GM12878 (cell line): ENCODE results near the gene MRPL1. TPM values are rescaled to one million over a fixed set of nuclear protein-coding genes. Genes with fewer than 3 reads are reported as not detected.

Experiments
- ATAC-seq: fragments of 200-7000 bp; cut with Tn5 transposase; 3 replicates; pipeline ENCODE4 v1.9.1; 2020; ENCODE audit warnings: mild to moderate bottlenecking, moderate library complexity
- BruUV-seq: library from RNA; stranded (reverse); fragments of 400-500 nt; replicated peaks from 2 replicates; lab custom pipeline; 2021; lab: Mats Ljungman, UMichigan
- CTCF ChIA-PET: fragments of 300-600 bp; sonication (Branson Sonifier 250); formaldehyde crosslinking; extraction: SDS; loops from one replicate; lab custom pipeline; 2021; ENCODE audit warnings: inconsistent platforms; lab: Yijun Ruan, JAX
- POLR2A ChIA-PET: fragments of 350-600 bp; formaldehyde crosslinking; extraction: SDS; loops from one replicate; lab custom pipeline; 2021; ENCODE audit warnings: inconsistent platforms; lab: Charles Lee
- RAD21 ChIA-PET: fragments of 300-600 bp; sonication (Branson Sonifier 250); formaldehyde crosslinking; loops from one replicate; lab custom pipeline; 2023; ENCODE audit warnings: antibody characterized with exemption; ENCODE audit not compliant: unreplicated experiment; lab: Charles Lee
- SMC1A ChIA-PET: fragments of 300-600 bp; sonication (Branson Sonifier 250); formaldehyde crosslinking; loops from one replicate; lab custom pipeline; 2023; ENCODE audit not compliant: unreplicated experiment, uncharacterized antibody; lab: Charles Lee
- DNase-seq: peaks from one replicate; pipeline ENCODE4 v3.0.0-alpha.2; 2011; ENCODE audit warnings: low read depth, low spot score
- FAIRE-seq: peaks from 3 replicates; lab custom pipeline; 2011; peaks lifted over from hg19 to GRCh38; lab: Jason Lieb, UNC
- H2AFZ ChIP-seq: 2 replicates; pipeline ENCODE4 v1.6.0; 2011; ENCODE audit warnings: low read depth, low read length, control low read depth; ENCODE audit not compliant: control insufficient read depth
- H3K27ac ChIP-seq: 2 replicates; pipeline ENCODE4 v1.5.1; 2011; ENCODE audit warnings: control low read depth; ENCODE audit not compliant: control insufficient read depth, insufficient read depth
- H3K27me3 ChIP-seq, 2 experiments: replicated peaks in 1 of 2; 2 replicates each; pipeline versions ENCODE4 v1.6.0 to v1.6.1; 2011; ENCODE audit warnings: low read length in 1 of 2; ENCODE audit not compliant: control insufficient read depth in 2 of 2, insufficient read depth in 2 of 2
- H3K36me3 ChIP-seq, 2 experiments: 2 replicates each; pipeline ENCODE4 v1.5.1; 2011; ENCODE audit warnings: low read length in 1 of 2; ENCODE audit not compliant: control insufficient read depth in 2 of 2, insufficient read depth in 2 of 2
- H3K4me1 ChIP-seq: 2 replicates; pipeline ENCODE4 v1.6.1; 2011; ENCODE audit warnings: mild to moderate bottlenecking, low read length, moderate library complexity, mixed read lengths; ENCODE audit not compliant: control insufficient read depth, insufficient read depth
- H3K4me2 ChIP-seq: 2 replicates; pipeline ENCODE4 v1.6.0; 2011; ENCODE audit warnings: control low read depth; ENCODE audit not compliant: control insufficient read depth, insufficient read depth
- H3K4me3 ChIP-seq: fragments of 200-600 bp; sonication (generic); 2 replicates; pipeline ENCODE4 v1.5.1; 2016
- H3K79me2 ChIP-seq: 2 replicates; pipeline ENCODE4 v1.6.0; 2011; ENCODE audit warnings: low read length; ENCODE audit not compliant: control insufficient read depth, insufficient read depth
- H3K9ac ChIP-seq: 2 replicates; pipeline ENCODE4 v1.8.0; 2011; ENCODE audit warnings: low read length, control low read depth, mixed read lengths; ENCODE audit not compliant: control insufficient read depth, insufficient read depth
- H3K9me3 ChIP-seq: replicated peaks from 3 replicates; pipeline ENCODE4 v1.5.1; 2011; ENCODE audit warnings: mild to moderate bottlenecking, low read length; ENCODE audit not compliant: control insufficient read depth, insufficient read depth
- H4K20me1 ChIP-seq: 2 replicates; pipeline ENCODE4 v1.6.0; 2011; ENCODE audit not compliant: control insufficient read depth, insufficient read depth
- BACH1 ChIP-seq: fragments of 450-650 bp; IDR thresholded peaks from 2 replicates; pipeline ENCODE4 v1.6.1; 2017; ENCODE audit warnings: mild to moderate bottlenecking, borderline replicate concordance
- BCL3 ChIP-seq: IDR thresholded peaks from 2 replicates; pipeline ENCODE4 v1.6.1; 2011; ENCODE audit warnings: borderline replicate concordance, low read depth, mild to moderate bottlenecking, moderate library complexity, low read length; ENCODE audit not compliant: insufficient read depth, poor library complexity, severe bottlenecking
- FOXM1 ChIP-seq: IDR thresholded peaks from 2 replicates; pipeline ENCODE4 v1.6.1; 2012; ENCODE audit warnings: low read depth, mild to moderate bottlenecking, inconsistent platforms, low read length, moderate library complexity
- TCF7 ChIP-seq: IDR thresholded peaks from 2 replicates; pipeline ENCODE4 v1.6.1; 2014; ENCODE audit warnings: antibody characterized with exemption, borderline replicate concordance
- ZNF24 ChIP-seq: fragments of 450-650 bp; IDR thresholded peaks from 2 replicates; pipeline ENCODE4 v1.6.1; 2017; ENCODE audit warnings: antibody characterized with exemption, mild to moderate bottlenecking
- ZNF592 ChIP-seq: fragments of 450-650 bp; IDR thresholded peaks from 2 replicates; pipeline ENCODE4 v1.6.1; 2017; ENCODE audit warnings: mild to moderate bottlenecking, moderate library complexity
- WGBS: methylation state at CpG from one replicate; pipeline ENCODE4 v1.1.6; 2016; ENCODE audit warnings: low lambda C conversion rate; ENCODE audit not compliant: insufficient replicate concordance, insufficient coverage; ENCODE audit errors: missing lambda C conversion rate; 5-methylcytosine and 5-hydroxymethylcytosine counted together
- in situ Hi-C: fragments of 300-500 bp; cut with MboI; formaldehyde crosslinking; loops from 9 replicates; pipeline ENCODE4 v1.14.3; 2018; ENCODE audit warnings: mixed read lengths
- intact Hi-C: fragments of 100-400 bp; cut with micrococcal nuclease; formaldehyde crosslinking; loops from one replicate; pipeline ENCODE4 v1.14.2; 2022; ENCODE audit not compliant: unreplicated experiment
- polyA plus RNA-seq, 11 experiments: library from polyadenylated mRNA; depleted of rRNA in 4 of 11; unstranded in 6 of 11; stranded (reverse) in 5 of 11; fragments of >200 nt; fragmentation: Nextera tagmentation in 4 of 11; fragmentation: Illumina TruSeq in 1 of 11; extraction: Ambion mirVana in 4 of 11; extraction: Trizol in 1 of 11; gene quantifications; 1 replicate in 1 of 11; 2 replicates in 10 of 11; pipeline versions ENCODE4 v1.2.1 to v1.2.3, GENCODE V29; 2011 to 2016; ENCODE audit warnings: inconsistent platforms in 2 of 11, missing spikeins in 2 of 11, low read depth in 1 of 11
- total RNA-seq, 4 experiments: library from RNA; depleted of rRNA in 3 of 4; stranded (reverse); fragments of >200 nt in 3 of 4; fragmentation: Illumina TruSeq in 1 of 4; extraction: Trizol in 1 of 4; gene quantifications; 2 replicates each; pipeline versions ENCODE4 v1.2.1 to v1.2.3, GENCODE V29; 2013 to 2021

The MRPL1 gene
- total and polyA plus RNA-seq, 10 of the 15 experiments (the other 5 are each of a cell fraction or from before 2014, with no cell fraction given) = 20.2 to 35.7 (median 28.2) TPM

DNA sequence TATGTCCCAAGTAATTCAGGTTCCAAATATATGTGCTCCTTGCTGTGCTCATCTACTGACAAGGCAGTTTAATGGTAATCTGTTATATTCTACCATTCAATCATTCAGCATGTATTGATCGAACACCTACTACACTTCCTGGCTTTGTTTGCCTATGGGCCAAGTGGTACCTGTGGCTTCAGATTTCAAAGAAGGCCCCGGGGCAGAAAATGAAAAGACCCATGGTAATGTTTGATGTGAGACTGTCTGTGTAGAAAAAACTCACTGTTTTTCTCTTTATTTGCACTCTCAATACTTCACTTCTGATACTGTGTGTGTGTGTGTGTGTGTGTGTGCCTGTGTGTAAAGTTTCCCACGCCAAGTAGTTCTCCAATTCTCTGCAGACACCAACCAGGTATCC, 133.4 kb downstream of the MRPL1 start (continued):
- TF ChIP-seq BACH1 = no peak

DNA sequence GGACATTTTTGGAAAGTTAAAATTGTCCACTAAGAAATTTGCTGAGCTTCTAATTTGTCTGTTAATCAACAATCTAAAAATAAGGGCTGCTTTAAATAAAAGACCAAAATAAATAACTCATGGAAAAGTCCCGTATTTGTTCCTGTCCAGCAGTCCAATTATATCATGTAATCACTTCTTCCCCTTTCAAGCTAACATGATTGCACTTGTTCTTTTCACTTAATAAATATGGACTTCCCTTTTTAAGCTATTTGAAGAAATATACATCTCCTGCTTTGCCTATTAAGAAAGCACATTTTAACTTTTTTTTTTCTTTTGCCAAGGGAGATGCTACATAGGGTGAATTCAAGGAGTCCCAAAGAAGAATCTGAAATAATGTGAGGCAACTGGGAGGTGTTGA, 138.9 kb downstream of the MRPL1 start:
- Histone ChIP-seq H3K4me1 (no peaks in the 10 kb centered on the region), H3K4me3 (no peak overlapping the region), H2AFZ (no peak overlapping the region), H3K4me2 (no peak overlapping the region), H3K27ac (no peak overlapping the region), H3K36me3 (no peaks in the 10 kb centered on the region), H3K9ac (no peak overlapping the region), H3K79me2 (no peaks in the 10 kb centered on the region), H4K20me1 (no peaks in the 10 kb centered on the region), H3K27me3 (peaks cover 0 to under 1% of the 10 kb centered on the region in 2 experiments; a peak in 1 of 4 replicates), H3K9me3 (no peaks in the 10 kb centered on the region)
- no TSS peak for BruUV-seq
- ATAC-seq = no peak
- SMC1A ChIA-PET = interaction anchor here (0.8 to 1.4 kb wide), 4 partner anchors 9 to 599 kb away, joined by 3 read pairs; no protein-coding TSS in a partner anchor
- TF ChIP-seq TCF7 = no peak
- TF ChIP-seq ZNF24 = 0 out of 2 replicates have a peak, but pooled peaks have one; percentile 16
- intact Hi-C loops (no loop called here), in situ Hi-C loops (no loop called here)
- CTCF ChIA-PET = interaction anchor here (0.6 to 1.5 kb wide), 2 partner anchors 41 to 609 kb away, joined by 3 to 5 read pairs; no protein-coding TSS in a partner anchor
- RAD21 ChIA-PET = no interaction called here
- no peak for DNase-seq
- WGBS = 0% methylated on average over 1 of the region's 1 CpG
- POLR2A ChIA-PET = interaction anchor here (0.6 kb wide), 1 partner anchor 1052 kb away, joined by 3 read pairs; no protein-coding TSS in a partner anchor
- no peak for FAIRE-seq

DNA sequence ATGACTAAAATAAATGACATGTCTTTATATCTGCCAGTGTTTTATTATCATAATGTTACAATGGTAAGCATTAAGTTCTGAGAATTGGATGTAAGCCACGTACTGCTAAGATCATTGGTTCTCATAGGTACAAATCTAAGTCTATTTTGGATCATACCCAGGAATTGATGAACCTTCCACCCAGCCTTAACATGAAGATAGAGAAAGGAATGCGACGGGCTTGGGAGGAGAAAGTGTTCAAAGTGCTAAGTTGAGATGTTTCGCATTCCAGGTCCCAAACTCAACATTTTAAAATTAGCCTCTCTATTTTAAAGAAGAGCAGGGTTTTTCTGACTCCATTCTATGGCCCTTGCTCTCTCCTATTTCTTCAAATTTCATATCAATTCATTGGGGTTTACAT, 139.6 kb downstream of the MRPL1 start:
- H3K79me2 ChIP-seq = no peaks in the 10 kb centered on the region
- no peaks in the 10 kb centered on the region; a peak in 1 of 4 replicates for H3K27me3 ChIP-seq
- ChIA-PET RAD21 (no interaction called here), POLR2A (interaction anchor here (0.6 kb wide), 1 partner anchor 1761 kb away, joined by 4 read pairs; no protein-coding TSS in a partner anchor), CTCF (interaction anchor here (0.7 to 2.7 kb wide), 2 partner anchors 8 to 428 kb away, joined by 3 to 11 read pairs; no protein-coding TSS in a partner anchor), SMC1A (no interaction called here)
- in situ Hi-C loops (no loop called here), intact Hi-C loops (no loop called here)
- no peaks in the 10 kb centered on the region for H3K9me3 ChIP-seq
- H3K4me2 ChIP-seq = no peak overlapping the region
- H3K27ac ChIP-seq = no peak overlapping the region
- DNase-seq = no peak
- H3K36me3 ChIP-seq = no peaks in the 10 kb centered on the region
- no peaks in the 10 kb centered on the region for H4K20me1 ChIP-seq
- ATAC-seq = no peak
- WGBS = 50% methylated on average over 4 of the region's 4 CpGs
- BruUV-seq = no TSS peak
- H3K4me3 ChIP-seq = no peak overlapping the region
- H3K4me1 ChIP-seq = no peaks in the 10 kb centered on the region
- no peak overlapping the region for H2AFZ ChIP-seq
- H3K9ac ChIP-seq = no peak overlapping the region
- FAIRE-seq = no peak
- no peak for TF ChIP-seq BCL3
- no peak for TF ChIP-seq ZNF592
- TF ChIP-seq FOXM1 = no peak
